BLaER1 treated with 17β-estradiol and CSF1 and Interleukin-3, amounts not matched to agents 10 nM and 100 nM (cell line): ENCODE results near the gene CLK2.
"Not testable (repeated sequence)": the region's sequence is repeated elsewhere in the genome, so short reads cannot be mapped to it uniquely, and the experiment has no call there.

ENCODE experiments used
- H3K27ac ChIP-seq, 11 experiments: shearing (Covaris generic); formaldehyde crosslinking; 2 replicates each; pipeline ENCODE4 v1.8.1; 2022
- H3K27me3 ChIP-seq, 11 experiments: shearing (Covaris generic); formaldehyde crosslinking; 2 replicates each; pipeline ENCODE4 v1.8.1; 2022
- H3K36me3 ChIP-seq, 11 experiments: shearing (Covaris generic); formaldehyde crosslinking; 2 replicates each; pipeline ENCODE4 v1.8.1; 2022
- H3K4me1 ChIP-seq, 10 experiments: shearing (Covaris generic); formaldehyde crosslinking; 2 replicates each; pipeline ENCODE4 v1.8.1; 2022
- H3K4me2 ChIP-seq, 11 experiments: shearing (Covaris generic); formaldehyde crosslinking; 2 replicates each; pipeline ENCODE4 v1.8.1; 2022
- H3K4me3 ChIP-seq, 10 experiments: shearing (Covaris generic); formaldehyde crosslinking; 2 replicates each; pipeline ENCODE4 v1.8.1; 2022
- H3K9ac ChIP-seq, 11 experiments: shearing (Covaris generic); formaldehyde crosslinking; 2 replicates each; pipeline ENCODE4 v1.8.1; 2022
- H3K9me3 ChIP-seq, 11 experiments: shearing (Covaris generic); formaldehyde crosslinking; replicated peaks in 1 of 11; 2 replicates each; pipeline ENCODE4 v1.8.1; 2022
- H4K20me1 ChIP-seq, 11 experiments: shearing (Covaris generic); formaldehyde crosslinking; 2 replicates each; pipeline ENCODE4 v1.8.1; 2022
- Cebpa-rat ChIP-seq, 11 experiments: shearing (Covaris generic); IDR thresholded peaks; 2 replicates each; pipeline ENCODE4 v1.8.1; 2022

Gene CLK2

DNA sequence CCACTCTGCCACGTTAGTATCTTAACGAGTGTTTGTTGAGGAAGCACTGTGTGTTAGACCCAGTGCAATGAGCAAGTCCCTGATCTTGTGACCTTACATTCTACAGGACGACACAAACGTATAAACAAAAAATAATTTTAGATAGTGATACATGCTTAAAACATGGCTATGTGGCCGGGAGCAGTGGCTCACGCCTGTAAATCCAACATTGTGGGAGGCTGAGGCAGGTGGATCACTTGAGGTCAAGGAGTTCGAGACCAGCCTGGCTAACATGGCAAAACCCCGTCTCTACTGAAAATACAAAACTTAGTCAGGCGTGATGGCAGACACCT, 45.2 kb downstream of the CLK2 start:
- Histone ChIP-seq H3K9me3 (no peaks in the 10 kb centered on the region), H3K4me3 (peak overlapping the region; percentile 22 to 80 (median 68)), H3K36me3 (no peaks in the 10 kb centered on the region; a peak in 1 of 22 replicates), H4K20me1 (no peaks in the 10 kb centered on the region), H3K27me3 (no peaks in the 10 kb centered on the region), H3K4me1 (peaks cover 39 to 45% (median 43%) of the 10 kb centered on the region in 10 experiments), H3K27ac (peak overlapping the region; percentile 48 to 97 (median 92); a peak in 21 of 22 replicates), H3K4me2 (peak overlapping the region; percentile 73 to 93 (median 83)), H3K9ac (peak overlapping the region; percentile 58 to 94 (median 91))
- no peak for TF ChIP-seq Cebpa-rat (IDR thresholded peaks at IDR 0.05)

DNA sequence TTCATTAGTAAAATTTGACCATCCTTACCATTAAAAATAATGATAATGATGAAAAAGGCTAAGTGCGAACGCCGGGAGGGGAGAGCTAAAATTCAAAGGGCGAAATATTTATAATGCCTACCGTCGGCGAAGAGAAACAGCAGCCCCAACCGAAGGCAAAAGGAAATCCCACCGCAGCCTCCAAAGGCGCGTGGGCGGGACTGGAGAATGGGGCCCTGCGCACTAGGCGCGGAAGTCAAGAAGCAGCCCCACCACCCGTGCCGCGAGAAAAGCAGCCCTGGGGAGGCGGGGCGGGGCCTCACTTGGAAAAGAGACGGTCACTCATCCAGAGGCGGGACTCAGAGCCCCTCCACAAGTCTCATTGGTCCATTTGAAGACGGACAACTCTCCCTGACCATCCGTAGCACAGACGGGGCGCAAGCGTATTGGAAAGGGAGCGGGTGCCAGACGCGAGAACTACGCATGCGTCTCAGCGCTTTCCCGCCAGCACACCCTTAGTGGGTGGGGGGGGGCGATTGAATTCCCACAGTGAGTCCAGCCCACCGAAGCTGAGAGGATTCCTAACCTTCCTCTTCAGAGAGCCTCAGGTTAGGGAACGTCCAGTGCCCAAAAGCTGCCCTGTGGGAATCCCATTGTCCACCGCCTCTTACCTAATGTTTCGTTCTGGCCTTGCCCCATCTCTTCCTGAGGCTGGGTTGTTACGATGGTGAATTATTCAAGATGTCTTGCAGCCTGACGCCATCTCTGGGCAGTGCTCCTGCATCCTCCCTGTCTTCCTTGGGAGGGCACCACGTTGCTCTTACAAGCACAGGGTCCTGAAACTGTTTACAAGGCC, 45.8 kb downstream of the CLK2 start:
- Histone ChIP-seq H3K36me3 (no peaks in the 10 kb centered on the region; a peak in 1 of 22 replicates), H3K9ac (peak overlapping the region; percentile 77 to 94 (median 91)), H3K4me2 (peak overlapping the region; percentile 82 to 96 (median 89)), H3K9me3 (no peaks in the 10 kb centered on the region), H3K4me1 (peaks cover 44 to 51% (median 49%) of the 10 kb centered on the region in 10 experiments), H3K4me3 (peak overlapping the region; percentile 60 to 80 (median 75)), H3K27ac (peak overlapping the region; percentile 54 to 97 (median 93); a peak in 21 of 22 replicates), H4K20me1 (no peaks in the 10 kb centered on the region), H3K27me3 (no peaks in the 10 kb centered on the region)
- no peak for TF ChIP-seq Cebpa-rat (IDR thresholded peaks at IDR 0.05)

DNA sequence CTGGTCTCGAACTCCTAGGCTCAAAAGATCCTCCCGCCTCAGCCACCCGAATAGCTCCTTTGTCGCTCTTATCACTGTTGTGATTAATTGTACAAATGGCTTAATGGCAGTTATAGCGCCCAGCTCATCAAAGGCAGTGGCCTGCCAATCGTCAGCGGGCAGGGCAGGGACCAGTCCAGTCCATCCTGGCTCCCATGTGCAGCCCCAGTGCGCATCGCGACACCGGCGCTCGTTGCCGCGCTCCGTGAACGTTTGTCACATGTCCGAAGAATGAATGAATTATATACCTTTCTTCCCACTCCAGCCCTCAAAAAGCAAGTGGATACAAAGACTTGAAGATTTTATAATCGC, 46.4 kb downstream of the CLK2 start:
- H3K27me3 ChIP-seq = no peaks in the 10 kb centered on the region
- peak overlapping the region; percentile 77 to 94 (median 91) for H3K9ac ChIP-seq
- H3K9me3 ChIP-seq = no peaks in the 10 kb centered on the region
- peaks cover 50 to 57% (median 55%) of the 10 kb centered on the region in 10 experiments for H3K4me1 ChIP-seq
- H3K27ac ChIP-seq = peak overlapping the region; percentile 54 to 97 (median 93); a peak in 21 of 22 replicates
- no peaks in the 10 kb centered on the region; a peak in 1 of 22 replicates for H3K36me3 ChIP-seq
- H3K4me3 ChIP-seq = peak overlapping the region; percentile 60 to 80 (median 75)
- H4K20me1 ChIP-seq = no peaks in the 10 kb centered on the region
- peak overlapping the region; percentile 82 to 96 (median 86) for H3K4me2 ChIP-seq
- no peak for TF ChIP-seq Cebpa-rat (IDR thresholded peaks at IDR 0.05)

DNA sequence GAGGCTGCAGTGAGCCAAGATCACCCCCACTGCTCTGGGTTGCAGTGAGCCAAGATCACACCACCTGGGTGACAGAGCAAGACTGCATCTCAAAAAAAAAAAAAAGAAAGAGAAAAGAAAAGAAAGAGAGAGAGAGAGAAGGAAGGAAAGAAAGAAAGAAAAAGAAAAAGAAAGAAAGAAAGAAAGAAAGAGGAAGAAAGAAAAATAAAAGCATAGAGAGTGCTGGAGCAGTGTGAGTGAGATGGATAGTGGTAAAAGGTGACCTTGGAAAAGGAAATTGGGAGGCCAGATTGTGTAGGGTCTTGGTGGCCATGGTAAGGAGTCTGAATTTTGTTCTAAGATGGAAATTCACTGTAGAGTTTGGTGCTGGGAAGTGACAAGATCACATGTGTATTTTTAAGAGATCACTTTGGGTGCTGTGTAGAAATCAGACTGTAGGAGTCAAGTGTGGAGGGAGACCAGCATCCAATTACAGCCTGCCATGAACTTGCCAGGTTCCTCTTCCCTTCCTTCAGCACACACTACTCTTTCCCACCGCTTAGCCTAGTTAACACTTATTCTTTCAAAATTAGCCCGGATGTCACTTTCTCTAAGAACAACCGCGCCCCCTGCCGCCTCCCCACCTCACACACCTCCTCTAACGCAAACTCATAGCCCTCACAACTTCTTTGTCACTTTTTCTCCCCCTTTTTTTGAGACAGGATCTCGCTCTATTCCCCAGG, 47.0 kb downstream of the CLK2 start:
- H3K9me3 ChIP-seq = no peaks in the 10 kb centered on the region
- no peak for TF ChIP-seq Cebpa-rat (IDR thresholded peaks at IDR 0.05)
- H3K9ac ChIP-seq = peak overlapping the region; percentile 77 to 94 (median 91)
- no peaks in the 10 kb centered on the region for H4K20me1 ChIP-seq
- peak overlapping the region; percentile 54 to 97 (median 93); a peak in 21 of 22 replicates for H3K27ac ChIP-seq
- peak overlapping the region; percentile 60 to 80 (median 75) for H3K4me3 ChIP-seq
- no peaks in the 10 kb centered on the region for H3K27me3 ChIP-seq
- peaks cover 56 to 62% (median 60%) of the 10 kb centered on the region in 10 experiments for H3K4me1 ChIP-seq
- peaks cover 0 to 2% (median 0%) of the 10 kb centered on the region in 11 experiments; a peak in 2 of 22 replicates for H3K36me3 ChIP-seq
- H3K4me2 ChIP-seq = peak overlapping the region; percentile 82 to 96 (median 86)

DNA sequence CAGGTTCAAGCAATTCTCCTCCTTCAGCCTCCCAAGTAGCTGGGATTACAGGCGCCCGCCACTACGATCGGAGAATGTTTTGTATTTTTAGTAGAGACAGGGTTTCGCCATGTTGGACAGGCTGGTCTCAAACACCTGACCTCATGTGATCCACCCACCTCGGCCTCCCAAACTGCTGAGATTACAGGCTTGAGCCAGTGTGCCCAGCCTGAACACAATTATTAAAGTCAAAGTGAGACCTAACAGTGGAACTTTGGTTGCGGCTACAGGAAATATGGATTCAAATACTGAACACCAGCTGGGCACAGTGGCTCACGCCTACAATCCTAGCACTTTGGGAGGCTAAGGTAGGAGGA, 47.9 kb downstream of the CLK2 start:
- H3K27me3 ChIP-seq, H3K9me3 ChIP-seq, H3K36me3 ChIP-seq, H4K20me1 ChIP-seq: not testable (repeated sequence)
- Histone ChIP-seq H3K4me3 (peak overlapping the region; percentile 30 to 80 (median 75); a peak in 16 of 20 replicates), H3K4me2 (peak overlapping the region; percentile 82 to 96 (median 86)), H3K9ac (peak overlapping the region; percentile 70 to 94 (median 91); a peak in 21 of 22 replicates), H3K27ac (peak overlapping the region; percentile 54 to 97 (median 93); a peak in 21 of 22 replicates), H3K4me1 (peaks cover 60 to 71% (median 67%) of the 10 kb centered on the region in 10 experiments)

DNA sequence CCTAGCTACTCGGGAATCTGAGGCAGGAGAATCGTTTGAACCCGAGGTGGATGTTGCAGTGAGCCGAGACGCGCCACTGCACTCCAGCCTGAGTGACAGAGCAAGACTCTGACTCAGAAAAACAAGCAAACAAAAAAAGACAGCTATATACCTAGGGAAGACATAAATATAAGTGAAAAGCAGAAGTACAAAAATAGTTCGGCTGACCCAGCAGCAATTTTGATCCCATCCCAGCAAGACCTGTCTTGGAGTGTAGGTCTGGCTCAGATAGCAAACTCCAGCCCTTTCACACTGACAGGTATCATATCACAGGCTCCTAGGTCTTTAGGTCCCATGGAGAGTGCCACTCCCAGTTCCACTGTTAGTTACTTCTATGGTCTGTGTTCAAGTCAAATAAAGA, 50.3 kb downstream of the CLK2 start:
- Histone ChIP-seq H3K9me3 (no peaks in the 10 kb centered on the region), H3K4me2 (peak overlapping the region; percentile 82 to 96 (median 86)), H3K27me3 (no peaks in the 10 kb centered on the region), H3K27ac (peak overlapping the region in 10 of 11 experiments; percentile 54 to 97 (median 92); a peak in 17 of 22 replicates), H3K36me3 (peaks cover 0 to 7% (median 0%) of the 10 kb centered on the region in 11 experiments; a peak in 2 of 22 replicates), H4K20me1 (no peaks in the 10 kb centered on the region; a peak in 1 of 22 replicates), H3K4me1 (peaks cover 69 to 84% (median 80%) of the 10 kb centered on the region in 10 experiments), H3K9ac (peak overlapping the region in 9 of 11 experiments; percentile 18 to 94 (median 91); a peak in 15 of 22 replicates), H3K4me3 (peak overlapping the region in 3 of 10 experiments; percentile 7 to 21 (median 12); a peak in 2 of 20 replicates)
- no peak for TF ChIP-seq Cebpa-rat (IDR thresholded peaks at IDR 0.05)

DNA sequence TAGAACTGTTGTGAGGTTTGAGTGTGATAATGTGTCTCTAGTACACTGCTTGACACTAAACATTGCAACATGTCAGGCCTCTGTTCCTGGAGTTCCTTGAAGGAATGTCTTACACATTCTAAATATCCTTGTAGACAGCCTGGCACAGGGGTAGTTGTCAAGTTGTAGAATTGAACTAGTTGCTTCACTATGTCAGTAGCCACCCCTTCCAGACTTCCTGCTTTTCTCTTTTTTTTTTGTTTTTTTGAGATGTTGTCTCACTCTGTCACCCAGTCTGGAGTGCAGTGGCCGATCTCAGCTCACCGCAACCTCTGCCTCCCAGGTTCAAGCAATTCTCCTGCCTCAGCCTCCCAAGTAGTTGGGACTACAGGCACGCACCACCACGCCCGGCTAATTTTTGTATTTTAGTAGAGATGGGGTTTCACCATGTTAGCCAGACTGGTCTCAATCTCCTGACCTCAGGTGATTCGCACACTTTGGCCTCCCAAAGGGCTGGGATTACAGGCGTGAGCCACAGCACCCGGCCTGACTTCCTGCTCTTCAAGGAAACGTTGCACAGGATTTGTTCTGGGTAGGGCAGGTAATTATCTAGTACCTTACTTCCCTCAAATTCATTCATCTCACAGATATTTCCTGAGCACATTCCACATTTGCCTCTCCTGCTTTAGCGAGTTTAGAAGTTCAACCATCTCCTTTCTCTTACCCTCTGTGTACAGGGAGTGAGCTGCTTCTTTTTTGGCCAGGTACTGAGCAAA, 52.9 kb downstream of the CLK2 start:
- H3K4me2 ChIP-seq = peak overlapping the region in 6 of 11 experiments; percentile 40 to 79 (median 67); a peak in 10 of 22 replicates
- H3K36me3 ChIP-seq = peaks cover 8 to 27% (median 17%) of the 10 kb centered on the region in 11 experiments; a peak in 20 of 22 replicates
- H3K4me1 ChIP-seq = peaks cover 53 to 68% (median 64%) of the 10 kb centered on the region in 10 experiments
- H3K9ac ChIP-seq, H3K27me3 ChIP-seq, H4K20me1 ChIP-seq, H3K4me3 ChIP-seq, H3K9me3 ChIP-seq: not testable (repeated sequence)
- peak overlapping the region in 6 of 11 experiments; percentile 23 to 69 (median 62); a peak in 8 of 22 replicates for H3K27ac ChIP-seq

DNA sequence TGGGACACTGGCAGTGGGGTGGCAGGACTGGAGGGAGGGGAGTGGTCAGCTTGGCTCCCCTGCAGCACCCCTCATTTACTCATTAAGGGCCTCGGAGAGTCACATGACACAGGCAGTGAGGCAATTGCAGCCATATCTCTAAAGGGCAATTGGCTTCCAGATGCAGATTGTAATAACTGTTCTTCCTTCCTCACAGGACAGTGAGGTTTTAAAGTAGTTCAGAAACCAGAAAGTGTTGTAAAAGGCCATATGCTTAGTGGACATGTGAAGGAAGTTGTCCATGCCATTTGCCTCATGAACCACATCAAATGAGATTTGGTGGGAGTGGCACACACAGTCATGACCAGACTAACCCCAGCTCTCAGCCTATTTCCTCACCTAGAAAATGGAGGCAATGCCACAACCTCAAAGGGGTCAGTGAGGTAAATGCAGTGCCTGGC, 53.7 kb downstream of the CLK2 start:
- Histone ChIP-seq H3K9ac (peak overlapping the region in 3 of 11 experiments; percentile 0 to 38 (median 3); a peak in 1 of 22 replicates), H3K4me2 (peak overlapping the region; percentile 10 to 79 (median 46); a peak in 18 of 22 replicates), H4K20me1 (no peaks in the 10 kb centered on the region; a peak in 1 of 22 replicates), H3K27ac (peak overlapping the region in 8 of 11 experiments; percentile 19 to 69 (median 50); a peak in 9 of 22 replicates), H3K4me3 (no peak overlapping the region), H3K36me3 (peaks cover 10 to 35% (median 18%) of the 10 kb centered on the region in 11 experiments; a peak in 20 of 22 replicates), H3K9me3 (no peaks in the 10 kb centered on the region), H3K27me3 (no peaks in the 10 kb centered on the region), H3K4me1 (peaks cover 46 to 60% (median 57%) of the 10 kb centered on the region in 10 experiments)
- TF ChIP-seq Cebpa-rat (IDR thresholded peaks at IDR 0.05) = no peak
